Mammary epithelial cell (primary cell): ENCODE data around the gene TGM1.

ENCODE experiments used
- EZH2 ChIP-seq: IDR thresholded peaks from 2 replicates; pipeline ENCODE4 v1.6.1; 2012; ENCODE audit warnings: low read length, inconsistent platforms, borderline replicate concordance
- TF ChIP-seq, protein P1 (sequence below), 2 donors: IDR thresholded peaks in 1 of 2; conservative IDR thresholded peaks in 1 of 2; 2 replicates each; pipeline ENCODE4 v1.5.1; 2011 to 2012; ENCODE audit warnings: inconsistent platforms in 2 of 2, low read length in 2 of 2, mild to moderate bottlenecking in 2 of 2, control low read depth in 1 of 2, low read depth in 1 of 2; ENCODE audit not compliant: insufficient read depth in 1 of 2; ENCODE audit errors: extremely low read depth in 1 of 2

- TF ChIP-seq, protein P1, sequence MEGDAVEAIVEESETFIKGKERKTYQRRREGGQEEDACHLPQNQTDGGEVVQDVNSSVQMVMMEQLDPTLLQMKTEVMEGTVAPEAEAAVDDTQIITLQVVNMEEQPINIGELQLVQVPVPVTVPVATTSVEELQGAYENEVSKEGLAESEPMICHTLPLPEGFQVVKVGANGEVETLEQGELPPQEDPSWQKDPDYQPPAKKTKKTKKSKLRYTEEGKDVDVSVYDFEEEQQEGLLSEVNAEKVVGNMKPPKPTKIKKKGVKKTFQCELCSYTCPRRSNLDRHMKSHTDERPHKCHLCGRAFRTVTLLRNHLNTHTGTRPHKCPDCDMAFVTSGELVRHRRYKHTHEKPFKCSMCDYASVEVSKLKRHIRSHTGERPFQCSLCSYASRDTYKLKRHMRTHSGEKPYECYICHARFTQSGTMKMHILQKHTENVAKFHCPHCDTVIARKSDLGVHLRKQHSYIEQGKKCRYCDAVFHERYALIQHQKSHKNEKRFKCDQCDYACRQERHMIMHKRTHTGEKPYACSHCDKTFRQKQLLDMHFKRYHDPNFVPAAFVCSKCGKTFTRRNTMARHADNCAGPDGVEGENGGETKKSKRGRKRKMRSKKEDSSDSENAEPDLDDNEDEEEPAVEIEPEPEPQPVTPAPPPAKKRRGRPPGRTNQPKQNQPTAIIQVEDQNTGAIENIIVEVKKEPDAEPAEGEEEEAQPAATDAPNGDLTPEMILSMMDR (conservative IDR thresholded peaks at IDR 0.05 in 1 of 2, IDR thresholded peaks at IDR 0.05 in 1 of 2; ENCODE audit: extremely low read depth in 1 of 2, insufficient read depth in 1 of 2, low read depth in 1 of 2, low read length in 2 of 2): no peak
- TF ChIP-seq EZH2: no peak
Measured at GRCh38 chr14:24304019-24304387, 41.0 kb upstream of the TGM1 start.
